Heart left ventricle (tissue), 16 donors: ENCODE data around the gene MBP. TPM values are rescaled to one million over a fixed set of nuclear protein-coding genes. Genes with fewer than 3 reads are reported as not detected.

Experiments
- ATAC-seq, 4 donors: fragments of 200-7000 bp; cut with Tn5 transposase; one replicate each; pipeline ENCODE4 v1.9.1; 2020 to 2022; ENCODE audit warnings: moderate library complexity in 4 of 4, mild to moderate bottlenecking in 3 of 4, moderate number of reproducible peaks in 1 of 4
- DNase-seq, 5 donors: peaks; one replicate each; pipeline ENCODE4 v3.0.0-alpha.2; 2020
- H3K27ac ChIP-seq, 12 donors: fragments of 200-600 bp; sonication (generic) in 4 of 12; one replicate each; pipeline versions ENCODE4 v1.5.0 to v1.8.0; 2016 to 2022; ENCODE audit warnings: mild to moderate bottlenecking in 2 of 12
- H3K27me3 ChIP-seq, 9 donors: fragments of 200-600 bp; sonication (generic) in 2 of 9; one replicate each; pipeline versions ENCODE4 v1.5.1 to v1.8.0; 2016 to 2022; ENCODE audit warnings: mild to moderate bottlenecking in 3 of 9
- H3K36me3 ChIP-seq, 9 donors: fragments of 200-600 bp; sonication (generic) in 2 of 9; one replicate each; pipeline versions ENCODE4 v1.5.0 to v1.8.0; 2018 to 2022; ENCODE audit warnings: mild to moderate bottlenecking in 2 of 9
- H3K4me1 ChIP-seq, 12 donors: fragments of 200-600 bp; sonication (generic) in 4 of 12; one replicate each; pipeline versions ENCODE4 v1.5.0 to v1.8.0; 2016 to 2022; ENCODE audit warnings: mild to moderate bottlenecking in 3 of 12
- H3K4me3 ChIP-seq, 12 donors: fragments of 200-600 bp; sonication (generic) in 4 of 12; one replicate each; pipeline versions ENCODE4 v1.5.0 to v1.8.0; 2017 to 2022; ENCODE audit warnings: mild to moderate bottlenecking in 9 of 12, moderate library complexity in 4 of 12
- H3K9me3 ChIP-seq, 12 donors: fragments of 200-600 bp; sonication (generic) in 4 of 12; one replicate each; pipeline versions ENCODE4 v1.5.0 to v1.8.0; 2016 to 2022; ENCODE audit warnings: mild to moderate bottlenecking in 1 of 12
- CTCF ChIP-seq, 12 donors: fragments of 200-600 bp; sonication (generic) in 4 of 12; IDR thresholded peaks; one replicate each; pipeline versions ENCODE4 v1.5.0 to v1.8.0; 2018 to 2022; ENCODE audit warnings: antibody characterized with exemption in 12 of 12, mild to moderate bottlenecking in 5 of 12
- POLR2A ChIP-seq, 2 donors: fragments of 450-650 bp; IDR thresholded peaks; one replicate each; pipeline ENCODE4 v1.6.1; 2017; ENCODE audit warnings: antibody characterized with exemption in 2 of 2, mild to moderate bottlenecking in 2 of 2, moderate library complexity in 2 of 2
- WGBS, 4 donors: extraction: QIAGEN DNeasy Blood & Tissue Kit in 2 of 4; methylation state at CpG; one replicate each; pipeline versions ENCODE4 v1.1.5 to v1.1.7; 2013 to 2018; 5-methylcytosine and 5-hydroxymethylcytosine counted together
- intact Hi-C, 10 donors: fragments of 100-400 bp; cut with DNase I; formaldehyde crosslinking; loops; one replicate each; pipeline versions ENCODE4 v1.11.1 to v1.14.2; 2022
- polyA plus RNA-seq, 2 donors: library from polyadenylated mRNA; stranded (reverse); fragments of 200-250 nt; gene quantifications; one replicate each; pipeline ENCODE4 v1.2.3, GENCODE V29; 2013
- total RNA-seq, 9 donors: library from RNA; depleted of rRNA in 2 of 9; stranded (reverse); fragments of >200 nt in 2 of 9; fragmentation: NEBNext Ultra II Directional in 3 of 9; extraction: Animal tissue kit (Norgen Biotek cat#: 25700) in 3 of 9; gene quantifications; one replicate each; pipeline versions ENCODE4 v1.1.0 to v1.2.4, GENCODE V29; 2016 to 2023
- donor health status: ischemic (EF 13 %, LVEDD 7.1; RV severe dilation, severe dysfunction).
- donor health status: healthy with polysubstance abuse.
- donor health status: DM: no; HTN: yes; CAD: no.
- donor health status: DM: no; HTN: no; CAD: no.
- donor health status: ischemic (EF 25% LVEDD 6.9; RV normal size, moderate dysfunction).
- donor health status: ischemic (EF 25% LVEDD 5.7; RV mildly dilated, moderate dysfunction).
- donor health status: healthy.
- donor health status: DM: yes; HTN: yes; CAD: no.
- donor health status: ischemic (EF 35%, LVEDD 5.7; RV mildly dilated, moderate dysfunction).
- donor health status: nonischemic (EF 11% LVEDD 7.7; RV severe dilation, severe dysfunction).
- donor health status: DM: yes; HTN: yes; CAD: no.
- donor health status: PGD.
- donor health status: ischemic (EF 29% LVEDD 5.4; RV normal size, mild dysfunction).
- donor health status: nonischemic (EF 23%, LVEDD 6.1; RV moderate dilation, normal function).

Gene MBP
- total and polyA plus RNA-seq, 11 donors: 7.7 to 93.0 (median 31.8) TPM

GRCh38 chr18:77133051-77133834 is 660 bp upstream of the MBP start:
- H3K4me3 ChIP-seq: peak overlapping the region; percentile 59 to 98 (median 80)
- peaks cover 0 to 3% (median 0%) of the 10 kb centered on the region in 12 donors for H3K9me3 ChIP-seq
- intact Hi-C loops: loop anchor here in 6 of 10 donors (5.0 to 10.0 kb wide), 7 partner anchors 56 to 131 kb away; no protein-coding TSS in a partner anchor
- peaks cover 0 to 48% (median 29%) of the 10 kb centered on the region in 12 donors for H3K4me1 ChIP-seq
- DNase-seq (peak in 1 of 5 donors; percentile 30), ATAC-seq (peak in 2 of 4 donors; percentile 4 to 24)
- peaks cover 0 to 28% (median 0%) of the 10 kb centered on the region in 9 donors for H3K27me3 ChIP-seq
- no peak for TF ChIP-seq POLR2A (IDR thresholded peaks at IDR 0.05)
- no peak for TF ChIP-seq CTCF (IDR thresholded peaks at IDR 0.05)
- no peaks in the 10 kb centered on the region for H3K36me3 ChIP-seq
- H3K27ac ChIP-seq: peak overlapping the region; percentile 70 to 98 (median 88)
- WGBS, 4 donors: 18 to 33% (median 24%) methylated on average over 30 to 44 of the region's 44 CpGs

GRCh38 chr18:77131652-77132368 is 773 bp downstream of the MBP start:
- peaks cover 0 to 61% (median 42%) of the 10 kb centered on the region in 12 donors for H3K4me1 ChIP-seq
- 0 to 1% (median 1%) methylated on average over 17 to 76 of the region's 76 CpGs for WGBS, 4 donors
- intact Hi-C loops: loop anchor here in 6 of 10 donors (5.0 to 10.0 kb wide), 7 partner anchors 55 to 130 kb away; no protein-coding TSS in a partner anchor

GRCh38 chr18:77131100-77131651 is 1.4 kb downstream of the MBP start:
- peaks cover 0 to 67% (median 44%) of the 10 kb centered on the region in 12 donors for H3K4me1 ChIP-seq
- peak; percentile 12 to 36 (median 16) for ATAC-seq
- H3K36me3 ChIP-seq: no peaks in the 10 kb centered on the region
- intact Hi-C loops: loop anchor here in 6 of 10 donors (5.0 to 10.0 kb wide), 7 partner anchors 54 to 129 kb away; no protein-coding TSS in a partner anchor
- WGBS, 4 donors: 9 to 13% (median 11%) methylated on average over 17 to 31 of the region's 31 CpGs
- no peak for TF ChIP-seq CTCF (IDR thresholded peaks at IDR 0.05)
- TF ChIP-seq POLR2A (IDR thresholded peaks at IDR 0.05): no peak
- DNase-seq: peak; percentile 58 to 78 (median 65)
- peaks cover 0 to 28% (median 0%) of the 10 kb centered on the region in 9 donors for H3K27me3 ChIP-seq
- H3K27ac ChIP-seq: peak overlapping the region; percentile 70 to 98 (median 88)
- H3K4me3 ChIP-seq: peak overlapping the region; percentile 59 to 98 (median 80)
- peaks cover 0 to 3% (median 0%) of the 10 kb centered on the region in 12 donors for H3K9me3 ChIP-seq

More at GRCh38 chr18:77131652-77132368, 773 bp downstream of the MBP start:
- Histone ChIP-seq H3K4me3 (peak overlapping the region; percentile 59 to 98 (median 80)), H3K27me3 (peaks cover 0 to 28% (median 0%) of the 10 kb centered on the region in 9 donors), H3K27ac (peak overlapping the region; percentile 70 to 98 (median 88)), H3K9me3 (peaks cover 0 to 3% (median 0%) of the 10 kb centered on the region in 12 donors), H3K36me3 (no peaks in the 10 kb centered on the region)
- TF ChIP-seq CTCF (IDR thresholded peaks at IDR 0.05): no peak
- TF ChIP-seq POLR2A (IDR thresholded peaks at IDR 0.05): peak in 1 of 2 donors; percentile 50
- ATAC-seq (peak in 3 of 4 donors; percentile 56 to 76 (median 76)), DNase-seq (peak; percentile 66 to 84 (median 70))
